ENCODE measurements around the gene SFMBT2.

DNA sequence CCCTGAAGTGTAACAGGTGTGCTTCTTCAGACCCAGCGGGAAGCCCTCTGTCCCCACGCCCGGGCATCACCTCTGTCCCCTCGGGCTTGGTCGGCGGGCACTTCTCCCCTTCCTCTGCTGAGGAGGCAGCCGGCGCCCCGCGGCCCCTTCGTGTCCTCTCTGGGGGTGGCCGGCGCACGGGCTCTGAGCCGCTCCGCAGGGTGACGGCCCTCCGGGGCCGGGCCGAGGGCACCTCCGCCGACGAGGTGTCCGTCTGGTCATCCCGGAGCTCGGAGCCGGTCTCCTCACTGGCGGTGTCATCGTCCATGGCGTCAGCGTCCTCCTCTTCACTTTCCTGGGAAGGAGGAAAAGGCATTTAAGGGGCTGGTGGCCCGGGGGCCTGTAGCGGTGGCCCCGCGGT lies 239.0 kb downstream of the SFMBT2 start:
- TF ChIP-seq EZH2phosphoT487 (IDR thresholded peaks at IDR 0.05; ENCODE audit: borderline replicate concordance) (no peak), POLR2A (IDR thresholded peaks at IDR 0.05; ENCODE audit: borderline replicate concordance, extremely low read depth, insufficient read depth, insufficient read length) (no peak), EZH2 (IDR thresholded peaks at IDR 0.05) (no peak), CEBPB (IDR thresholded peaks at IDR 0.05; ENCODE audit: low read depth) (no peak), ZNF274 (IDR thresholded peaks at IDR 0.05; ENCODE audit: low read depth, low read length) (no peak), SIN3A (IDR thresholded peaks at IDR 0.05; ENCODE audit: low read depth) (no peak), YY1 (IDR thresholded peaks at IDR 0.05; ENCODE audit: extremely low read depth, insufficient replicate concordance, low read depth, low read length) (no peak), POLR2AphosphoS5 (IDR thresholded peaks at IDR 0.05; ENCODE audit: low read depth, low read length) (no peak), TCF7L2 (IDR thresholded peaks at IDR 0.05; ENCODE audit: borderline replicate concordance, extremely low read depth, insufficient read depth, insufficient read length) (no peak), CBX3 (IDR thresholded peaks at IDR 0.05; ENCODE audit: low read depth) (no peak), SP1 (IDR thresholded peaks at IDR 0.05; ENCODE audit: low read depth) (no peak)
- TF ChIP-seq, protein P1, sequence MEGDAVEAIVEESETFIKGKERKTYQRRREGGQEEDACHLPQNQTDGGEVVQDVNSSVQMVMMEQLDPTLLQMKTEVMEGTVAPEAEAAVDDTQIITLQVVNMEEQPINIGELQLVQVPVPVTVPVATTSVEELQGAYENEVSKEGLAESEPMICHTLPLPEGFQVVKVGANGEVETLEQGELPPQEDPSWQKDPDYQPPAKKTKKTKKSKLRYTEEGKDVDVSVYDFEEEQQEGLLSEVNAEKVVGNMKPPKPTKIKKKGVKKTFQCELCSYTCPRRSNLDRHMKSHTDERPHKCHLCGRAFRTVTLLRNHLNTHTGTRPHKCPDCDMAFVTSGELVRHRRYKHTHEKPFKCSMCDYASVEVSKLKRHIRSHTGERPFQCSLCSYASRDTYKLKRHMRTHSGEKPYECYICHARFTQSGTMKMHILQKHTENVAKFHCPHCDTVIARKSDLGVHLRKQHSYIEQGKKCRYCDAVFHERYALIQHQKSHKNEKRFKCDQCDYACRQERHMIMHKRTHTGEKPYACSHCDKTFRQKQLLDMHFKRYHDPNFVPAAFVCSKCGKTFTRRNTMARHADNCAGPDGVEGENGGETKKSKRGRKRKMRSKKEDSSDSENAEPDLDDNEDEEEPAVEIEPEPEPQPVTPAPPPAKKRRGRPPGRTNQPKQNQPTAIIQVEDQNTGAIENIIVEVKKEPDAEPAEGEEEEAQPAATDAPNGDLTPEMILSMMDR (IDR thresholded peaks at IDR 0.05 in 2 of 3, conservative IDR thresholded peaks at IDR 0.05 in 1 of 3; ENCODE audit: borderline replicate concordance in 1 of 3, insufficient read depth in 1 of 3, low read depth in 2 of 3, low read length in 2 of 3): no peak
- TF ChIP-seq, protein P2, sequence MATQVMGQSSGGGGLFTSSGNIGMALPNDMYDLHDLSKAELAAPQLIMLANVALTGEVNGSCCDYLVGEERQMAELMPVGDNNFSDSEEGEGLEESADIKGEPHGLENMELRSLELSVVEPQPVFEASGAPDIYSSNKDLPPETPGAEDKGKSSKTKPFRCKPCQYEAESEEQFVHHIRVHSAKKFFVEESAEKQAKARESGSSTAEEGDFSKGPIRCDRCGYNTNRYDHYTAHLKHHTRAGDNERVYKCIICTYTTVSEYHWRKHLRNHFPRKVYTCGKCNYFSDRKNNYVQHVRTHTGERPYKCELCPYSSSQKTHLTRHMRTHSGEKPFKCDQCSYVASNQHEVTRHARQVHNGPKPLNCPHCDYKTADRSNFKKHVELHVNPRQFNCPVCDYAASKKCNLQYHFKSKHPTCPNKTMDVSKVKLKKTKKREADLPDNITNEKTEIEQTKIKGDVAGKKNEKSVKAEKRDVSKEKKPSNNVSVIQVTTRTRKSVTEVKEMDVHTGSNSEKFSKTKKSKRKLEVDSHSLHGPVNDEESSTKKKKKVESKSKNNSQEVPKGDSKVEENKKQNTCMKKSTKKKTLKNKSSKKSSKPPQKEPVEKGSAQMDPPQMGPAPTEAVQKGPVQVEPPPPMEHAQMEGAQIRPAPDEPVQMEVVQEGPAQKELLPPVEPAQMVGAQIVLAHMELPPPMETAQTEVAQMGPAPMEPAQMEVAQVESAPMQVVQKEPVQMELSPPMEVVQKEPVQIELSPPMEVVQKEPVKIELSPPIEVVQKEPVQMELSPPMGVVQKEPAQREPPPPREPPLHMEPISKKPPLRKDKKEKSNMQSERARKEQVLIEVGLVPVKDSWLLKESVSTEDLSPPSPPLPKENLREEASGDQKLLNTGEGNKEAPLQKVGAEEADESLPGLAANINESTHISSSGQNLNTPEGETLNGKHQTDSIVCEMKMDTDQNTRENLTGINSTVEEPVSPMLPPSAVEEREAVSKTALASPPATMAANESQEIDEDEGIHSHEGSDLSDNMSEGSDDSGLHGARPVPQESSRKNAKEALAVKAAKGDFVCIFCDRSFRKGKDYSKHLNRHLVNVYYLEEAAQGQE (IDR thresholded peaks at IDR 0.05; ENCODE audit: low read depth): no peak

All from HCT116 (cell line).